GM18511 (cell line): Measurements from ENCODE around the gene ARAP3.
A peak's percentile ranks its signal among the peaks of the same experiment; 100 is the strongest.
"Not testable (repeated sequence)": the region's sequence is repeated elsewhere in the genome, so short reads cannot be mapped to it uniquely, and the experiment has no call there.

Source experiments
- ATAC-seq: cut with Tn5 transposase; IDR thresholded peaks from one replicate; pipeline ENCODE4 v1.9.1; 2021; ENCODE audit warnings: mild to moderate bottlenecking, moderate library complexity; ENCODE audit not compliant: unreplicated experiment

The ARAP3 gene

DNA sequence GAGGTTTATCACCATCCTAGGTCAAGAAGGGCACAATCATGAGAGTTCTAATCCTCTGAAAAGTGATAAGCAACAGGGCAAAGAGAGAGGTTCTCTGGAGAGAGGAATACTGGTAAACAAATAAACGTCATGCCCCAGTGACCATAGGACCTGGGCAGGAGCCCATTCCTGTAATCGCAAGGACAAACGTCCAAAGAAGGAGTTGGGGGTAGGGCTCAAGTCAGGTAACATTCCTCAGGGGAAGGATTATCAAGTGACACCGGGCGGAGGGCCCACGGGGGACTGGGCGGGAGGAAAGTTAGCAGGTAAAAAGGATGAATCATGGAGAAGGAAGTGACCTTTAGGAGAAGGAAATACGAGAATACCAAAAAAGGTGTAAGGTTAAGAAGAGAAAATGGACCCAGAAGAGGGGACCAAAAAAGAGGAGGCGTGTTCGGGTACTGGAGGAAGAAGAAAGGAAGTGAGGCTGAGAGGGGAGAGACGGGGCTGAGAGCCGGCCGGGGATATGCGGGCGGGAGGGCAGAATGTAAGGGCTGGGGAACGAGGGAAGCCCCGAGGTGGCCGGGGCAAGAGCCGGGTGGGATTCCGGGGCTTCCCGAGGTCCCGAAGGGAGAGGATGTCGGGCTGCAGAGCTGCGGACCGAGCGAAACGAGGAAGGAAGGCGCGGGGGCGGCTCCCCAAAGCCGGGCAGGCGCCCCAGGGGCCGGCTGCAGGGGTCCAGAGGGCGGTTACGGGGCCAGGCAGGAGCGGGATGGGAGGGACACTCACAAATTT, 63.8 kb downstream of the ARAP3 start:
- peak; percentile 41 for ATAC-seq

DNA sequence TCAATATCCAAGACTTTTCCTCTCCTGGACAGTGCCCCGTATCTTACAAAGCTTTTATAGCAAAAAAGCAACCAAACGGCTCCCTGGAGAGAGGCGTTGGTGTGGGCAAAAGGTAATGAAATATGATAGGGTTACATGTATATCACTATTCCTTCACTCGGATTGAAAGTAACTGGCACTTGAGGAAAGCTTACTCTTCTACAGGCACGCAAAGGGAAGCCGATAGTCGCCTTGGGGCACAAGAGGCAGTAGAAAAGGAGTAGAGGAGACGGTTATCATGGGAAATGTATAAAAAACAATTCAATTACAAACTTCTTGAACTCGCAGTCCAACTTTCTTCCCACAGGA, 64.4 kb downstream of the ARAP3 start:
- no peak for ATAC-seq

DNA sequence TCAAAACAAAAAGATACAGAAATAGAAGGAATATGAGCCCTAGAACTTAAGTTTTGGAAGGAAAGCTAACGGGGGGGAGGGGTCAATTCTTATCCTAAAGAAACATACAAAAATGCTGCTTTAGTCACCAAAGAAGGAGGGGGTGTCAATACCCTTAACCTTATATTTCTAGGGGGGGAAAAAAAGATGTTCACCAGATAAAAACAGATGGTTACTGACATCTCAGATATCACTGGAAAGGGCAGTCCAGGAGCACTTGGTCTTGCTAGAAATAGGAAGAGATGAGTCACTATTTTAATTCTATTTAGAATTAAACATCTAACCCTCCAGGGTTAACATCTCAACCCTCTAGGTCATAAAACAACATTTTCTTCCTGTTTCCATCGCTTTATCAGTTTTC, 64.9 kb downstream of the ARAP3 start:
- ATAC-seq: no peak

DNA sequence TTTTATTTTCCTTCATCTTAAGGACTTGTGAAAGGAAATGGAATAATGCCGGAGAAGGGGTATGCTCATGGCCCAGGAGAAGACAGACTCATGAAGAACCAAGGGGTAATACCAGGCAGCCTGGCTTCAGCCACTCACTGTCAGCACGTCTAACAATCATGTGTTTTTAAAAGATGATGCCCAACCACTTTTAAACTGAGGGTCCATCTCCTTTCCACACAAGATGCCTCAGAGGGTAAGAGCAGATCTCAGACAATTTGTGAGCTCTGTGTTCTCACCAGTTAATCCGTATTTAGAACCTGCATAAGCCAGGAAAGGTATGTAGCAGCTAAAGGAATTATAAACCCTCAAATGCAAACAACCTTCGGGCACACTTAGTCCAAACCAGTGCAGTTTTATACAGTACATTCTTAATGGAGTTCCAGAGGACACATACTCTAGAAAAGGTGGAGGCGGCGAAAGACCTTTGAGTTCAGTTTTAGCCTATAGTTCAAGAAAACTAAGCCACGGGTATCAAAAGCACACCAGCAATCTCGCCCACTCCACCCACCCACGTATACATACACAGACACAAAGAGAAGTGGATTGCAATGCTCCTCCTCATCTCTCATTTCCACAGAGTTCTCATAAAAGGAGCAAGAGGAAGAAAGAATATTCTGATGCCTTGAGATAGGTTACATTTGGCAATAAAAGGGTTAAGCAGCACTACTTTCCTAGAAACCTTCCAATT, 65.9 kb downstream of the ARAP3 start:
- no peak for ATAC-seq

DNA sequence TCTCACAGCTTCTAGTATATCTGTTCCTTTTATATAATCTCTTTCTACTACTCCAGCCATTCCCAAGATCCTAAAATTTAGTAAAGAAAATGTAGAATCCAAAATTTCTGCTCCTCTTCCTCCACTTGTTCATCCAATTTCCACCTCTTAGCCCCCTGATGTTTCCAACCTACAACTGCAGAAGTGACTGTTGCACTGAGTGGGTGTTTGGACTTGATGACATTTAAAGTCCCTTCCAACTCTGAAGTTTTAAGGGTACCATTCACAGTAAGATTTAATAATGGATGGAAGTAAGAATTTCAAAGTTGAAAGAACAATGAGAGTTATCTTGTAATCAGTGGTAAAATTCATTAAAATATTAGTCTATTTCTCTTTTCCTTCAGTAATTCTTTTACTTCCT, 68.7 kb downstream of the ARAP3 start:
- ATAC-seq: no peak

DNA sequence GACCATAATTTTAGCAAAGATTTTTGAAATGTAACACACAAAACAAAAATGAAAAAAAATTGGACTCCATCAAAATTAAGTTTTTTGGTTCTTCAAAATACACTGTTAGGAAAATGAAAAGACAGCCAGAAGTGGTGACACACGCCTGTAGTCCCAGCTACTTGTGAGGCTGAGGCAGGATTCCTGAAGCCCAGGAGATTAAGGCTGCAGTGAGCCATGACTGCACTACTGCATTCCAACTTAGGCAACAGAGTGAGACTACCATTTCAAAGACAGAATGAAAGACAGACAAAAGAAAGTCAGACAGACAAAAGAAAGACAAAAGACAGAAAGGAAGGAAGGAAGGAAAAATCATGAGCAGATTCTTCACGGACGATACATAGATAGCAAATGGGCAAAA, 70.7 kb downstream of the ARAP3 start:
- no peak for ATAC-seq

DNA sequence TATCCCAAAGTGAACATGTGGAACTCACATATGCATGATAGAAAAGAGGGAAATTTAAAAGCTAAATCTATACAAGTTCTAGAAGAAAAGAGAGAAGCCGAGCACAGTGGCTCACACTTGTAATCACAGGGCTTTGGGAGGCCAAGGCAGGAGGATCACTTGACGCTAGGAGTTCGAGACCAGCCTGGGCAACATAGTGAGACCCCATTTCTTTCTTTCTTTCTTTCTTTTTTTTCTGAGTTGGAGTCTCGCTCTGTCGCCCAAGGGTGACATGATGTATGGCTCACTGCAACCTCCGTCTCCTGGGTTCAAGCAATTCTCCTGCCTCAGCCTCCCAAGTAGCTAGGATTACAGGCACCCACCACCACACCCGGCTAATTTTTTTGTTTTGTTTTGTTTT, 72.1 kb downstream of the ARAP3 start:
- ATAC-seq: not testable (repeated sequence)

DNA sequence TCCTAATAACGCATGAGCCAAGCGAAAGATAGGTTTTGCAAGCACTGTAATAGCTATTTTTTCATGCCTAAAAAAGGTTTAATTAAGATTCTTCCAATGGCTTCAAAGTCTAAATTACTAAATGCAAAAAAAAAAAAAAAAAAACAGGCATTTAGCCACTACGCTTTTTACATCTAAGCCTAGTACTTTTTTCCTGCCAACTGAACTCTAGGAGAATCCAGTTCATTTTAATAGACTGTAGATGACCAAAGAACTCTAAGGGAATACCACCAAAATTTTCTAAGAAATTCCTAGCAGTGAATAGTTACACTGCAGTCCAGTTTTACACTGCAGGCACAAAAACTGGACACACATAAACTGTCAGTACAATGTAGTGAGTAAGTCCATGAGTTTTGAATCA, 73.0 kb downstream of the ARAP3 start:
- ATAC-seq: no peak

DNA sequence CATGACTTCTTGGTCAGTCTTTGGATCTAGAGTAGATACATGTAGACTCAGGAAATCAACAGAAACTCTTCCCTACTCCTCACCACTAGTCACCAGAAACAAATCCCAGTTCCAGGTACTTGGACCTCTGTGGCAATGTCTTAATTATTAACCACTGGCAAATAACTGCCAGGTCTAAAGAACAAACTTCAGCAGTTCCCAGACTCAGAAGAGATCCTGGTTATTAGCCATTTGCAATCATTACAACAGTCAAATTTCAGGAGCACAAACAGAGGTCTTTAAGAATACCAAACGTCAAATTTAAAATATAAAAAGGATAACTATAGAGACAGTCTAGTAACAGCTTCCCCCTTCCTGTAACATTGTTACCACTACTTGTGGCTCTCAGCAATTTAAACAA, 73.5 kb downstream of the ARAP3 start:
- ATAC-seq: no peak

DNA sequence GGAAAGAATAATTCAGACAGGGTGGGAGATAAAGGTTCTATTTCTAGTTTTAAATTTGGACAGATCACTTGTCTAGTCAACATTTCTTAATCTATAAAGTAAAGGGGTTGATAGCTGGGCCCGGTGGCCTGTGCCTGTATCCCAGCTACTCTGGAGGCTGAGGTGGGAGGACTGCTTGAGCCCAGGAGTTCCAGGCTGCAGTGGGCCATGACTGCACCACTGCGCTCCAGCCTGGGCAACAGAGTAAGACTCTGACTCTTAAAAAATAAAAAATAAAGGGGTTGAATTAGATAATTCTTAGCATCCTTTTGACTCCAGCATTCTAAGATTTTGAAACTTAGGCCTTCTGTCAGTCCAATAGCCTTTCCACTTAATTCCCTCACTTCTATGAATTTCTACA, 74.0 kb downstream of the ARAP3 start:
- ATAC-seq: no peak

DNA sequence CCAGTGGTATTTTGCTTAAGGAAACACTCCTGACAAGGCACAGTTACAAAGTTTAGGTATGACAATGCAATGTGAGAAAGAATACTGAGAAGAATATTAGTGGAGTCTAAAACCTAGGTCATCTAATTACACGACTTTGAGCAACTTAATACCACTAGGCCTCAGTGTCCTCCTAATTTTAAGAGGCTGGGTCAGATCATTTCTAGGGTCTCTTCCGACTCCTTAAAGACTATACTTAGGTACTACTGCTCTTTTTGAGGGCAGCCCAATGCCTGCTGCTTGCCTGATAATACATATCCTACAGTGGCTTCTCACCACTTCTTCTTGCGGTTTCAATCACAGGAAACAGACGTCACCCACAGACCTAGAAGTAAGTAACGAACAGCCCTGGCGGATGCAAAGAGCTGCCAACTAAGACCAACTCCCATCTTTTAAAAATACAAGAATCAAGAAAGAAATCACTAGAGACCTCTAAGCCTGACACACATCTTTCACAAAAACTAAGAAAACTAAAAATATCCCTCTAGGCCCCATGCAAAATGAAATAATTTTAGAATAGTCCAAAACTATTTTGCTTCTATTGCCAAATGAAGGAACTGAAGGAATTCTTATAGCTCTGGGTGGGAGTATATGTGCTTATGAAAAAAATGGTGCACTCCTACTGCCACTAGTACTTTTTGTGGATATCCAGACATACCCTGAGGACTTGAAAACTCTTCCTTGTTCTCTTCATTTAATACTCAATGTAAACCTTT, 76.3 kb downstream of the ARAP3 start:
- ATAC-seq: peak; percentile 98

DNA sequence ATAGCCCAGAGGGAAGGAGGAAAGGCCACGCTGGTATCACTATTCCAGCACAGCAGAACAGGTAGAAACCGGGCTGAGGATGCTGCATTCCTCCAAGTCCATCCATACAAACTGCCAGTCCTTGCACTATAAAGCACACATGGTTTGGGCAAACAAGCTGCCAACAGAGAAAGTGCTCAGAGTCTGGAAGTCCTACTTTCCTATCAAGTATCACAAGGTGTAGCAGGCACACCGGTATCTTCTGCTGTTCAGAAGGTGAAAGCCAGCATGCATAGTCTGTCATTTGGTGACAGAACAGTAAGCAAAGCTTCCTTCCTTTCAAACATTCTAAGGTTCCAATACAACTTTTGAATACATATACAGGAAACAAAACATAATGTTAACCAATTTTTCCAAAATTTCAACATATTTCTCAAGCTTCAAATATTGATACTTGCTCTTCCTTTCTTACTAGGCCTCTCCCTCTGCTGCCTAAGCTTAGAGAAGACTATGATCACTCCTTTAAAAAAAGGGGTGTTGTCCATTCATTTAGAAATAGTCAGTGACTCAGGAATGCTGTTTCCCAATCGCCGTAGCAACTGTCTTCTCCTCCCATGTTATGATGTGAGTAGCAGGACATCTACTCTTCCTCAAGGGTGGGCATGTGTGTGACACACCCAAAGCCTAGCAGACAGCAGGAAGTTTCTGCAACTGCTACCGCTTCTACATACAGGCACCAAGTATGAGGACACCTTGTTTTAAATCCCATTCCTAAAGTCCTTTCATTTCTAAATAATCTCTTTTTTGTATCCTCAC, 77.9 kb downstream of the ARAP3 start:
- no peak for ATAC-seq
